ENCODE data around the gene ANKRD40CL. TPM values are rescaled to one million over a fixed set of nuclear protein-coding genes. Genes with fewer than 3 reads are reported as not detected.

ANKRD40CL gene
- total and polyA plus RNA-seq, 9 of the 15 experiments (the other 6 are each of a cell fraction or from before 2014, with no cell fraction given) = not detected

- WGBS (ENCODE audit: insufficient coverage, low coverage, missing lambda C conversion rate) = 42% methylated on average over 2 of the region's 2 CpGs
- peaks cover 13 to 25% of the 10 kb centered on the region in 2 experiments; a peak in 4 of 5 replicates for H3K4me1 ChIP-seq (replicated peaks in 1 of 2; ENCODE audit: control insufficient read depth in 2 of 2, insufficient read depth in 2 of 2, low read length in 2 of 2)
- H3K36me3 ChIP-seq (ENCODE audit: control insufficient read depth, insufficient read depth, low read length) = peaks cover 43% of the 10 kb centered on the region; the same call in 2 of the 3 replicates
Observed at GRCh38 chr17:50728112-50728429, 39.2 kb downstream of the ANKRD40CL start.

More at GRCh38 chr17:50728112-50728429, 39.2 kb downstream of the ANKRD40CL start:
- BruUV-seq (replicated peaks) = no TSS peak
- no peak for FAIRE-seq
- H3K9ac ChIP-seq (ENCODE audit: insufficient read depth in 1 of 2, low read depth in 2 of 2, low read length in 2 of 2) = no peak overlapping the region
- peaks cover 100% of the 10 kb centered on the region for H3K79me2 ChIP-seq (ENCODE audit: control insufficient read depth, insufficient read depth, low read length)
- H3K9me1 ChIP-seq (ENCODE audit: control insufficient read depth, insufficient read depth, low read length) = peaks cover 3% of the 10 kb centered on the region
- in situ Hi-C loops (cut with MboI) (no loop called here), intact Hi-C loops (cut with micrococcal nuclease) (loop anchor here (10.0 kb wide), 1 partner anchor 207 kb away; no protein-coding TSS in a partner anchor)
- no peak overlapping the region for H2AFZ ChIP-seq (ENCODE audit: low read depth, low read length)
- no peak overlapping the region for H3K4me2 ChIP-seq (ENCODE audit: insufficient read depth, low read length)
- no peak for TF ChIP-seq FOXA3 (CRISPR knock-in tag; conservative IDR thresholded peaks at IDR 0.05 in 1 of 2, IDR thresholded peaks at IDR 0.05 in 1 of 2)
- TF ChIP-seq, protein P1, sequence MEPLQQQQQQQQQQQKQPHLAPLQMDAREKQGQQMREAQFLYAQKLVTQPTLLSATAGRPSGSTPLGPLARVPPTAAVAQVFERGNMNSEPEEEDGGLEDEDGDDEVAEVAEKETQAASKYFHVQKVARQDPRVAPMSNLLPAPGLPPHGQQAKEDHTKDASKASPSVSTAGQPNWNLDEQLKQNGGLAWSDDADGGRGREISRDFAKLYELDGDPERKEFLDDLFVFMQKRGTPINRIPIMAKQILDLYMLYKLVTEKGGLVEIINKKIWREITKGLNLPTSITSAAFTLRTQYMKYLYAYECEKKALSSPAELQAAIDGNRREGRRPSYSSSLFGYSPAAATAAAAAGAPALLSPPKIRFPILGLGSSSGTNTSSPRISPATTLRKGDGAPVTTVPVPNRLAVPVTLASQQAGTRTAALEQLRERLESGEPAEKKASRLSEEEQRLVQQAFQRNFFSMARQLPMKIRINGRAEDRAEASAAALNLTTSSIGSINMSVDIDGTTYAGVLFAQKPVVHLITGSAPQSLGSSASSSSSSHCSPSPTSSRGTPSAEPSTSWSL (CRISPR knock-in tag; IDR thresholded peaks at IDR 0.05; ENCODE audit: borderline replicate concordance) = no peak
- no peak for TF ChIP-seq GABPB2 (CRISPR knock-in tag; conservative IDR thresholded peaks at IDR 0.05)
- no peak for TF ChIP-seq PCBP2 (IDR thresholded peaks at IDR 0.05; ENCODE audit: low read depth, low read length, poor library complexity, severe bottlenecking)
- no peak for TF ChIP-seq BRD9 (IDR thresholded peaks at IDR 0.05; ENCODE audit: low read depth, partially characterized antibody)
- no peak for TF ChIP-seq FOSL1 (tag; conservative IDR thresholded peaks at IDR 0.05)
- TF ChIP-seq, protein P2, sequence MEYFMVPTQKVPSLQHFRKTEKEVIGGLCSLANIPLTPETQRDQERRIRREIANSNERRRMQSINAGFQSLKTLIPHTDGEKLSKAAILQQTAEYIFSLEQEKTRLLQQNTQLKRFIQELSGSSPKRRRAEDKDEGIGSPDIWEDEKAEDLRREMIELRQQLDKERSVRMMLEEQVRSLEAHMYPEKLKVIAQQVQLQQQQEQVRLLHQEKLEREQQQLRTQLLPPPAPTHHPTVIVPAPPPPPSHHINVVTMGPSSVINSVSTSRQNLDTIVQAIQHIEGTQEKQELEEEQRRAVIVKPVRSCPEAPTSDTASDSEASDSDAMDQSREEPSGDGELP (CRISPR knock-in tag; IDR thresholded peaks at IDR 0.05; ENCODE audit: borderline replicate concordance) = no peak
- H3K27ac ChIP-seq (ENCODE audit: extremely low read depth, low read depth, low read length) = no peak overlapping the region
- no peak for DNase-seq (ENCODE audit: extremely low read depth in 1 of 4, low spot score in 3 of 4)
- H3K27me3 ChIP-seq (ENCODE audit: control insufficient read depth in 2 of 2, insufficient read depth in 2 of 2, low read length in 2 of 2) = no peaks in the 10 kb centered on the region
- no peak for ATAC-seq
- ChIA-PET POLR2A (interaction anchor here (0.7 to 1.3 kb wide), 4 partner anchors 9 to 171 kb away, joined by 3 to 7 read pairs (median 3); partner anchors contain the start of gene LUC7L3), CTCF (ENCODE audit: low intra/inter-chr PET ratio) (no interaction called here)
- H3K9me3 ChIP-seq (replicated peaks; ENCODE audit: control insufficient read depth, insufficient read depth, low read depth, low read length) = no peaks in the 10 kb centered on the region
- peaks cover 49% of the 10 kb centered on the region for H4K20me1 ChIP-seq (replicated peaks; ENCODE audit: control insufficient read depth, insufficient read depth, low read length)
- no peak overlapping the region for H3K4me3 ChIP-seq

Data from K562 (cell line).